Activated CD4-positive, alpha-beta T cell treated with anti-CD3 and anti-CD28 coated beads, Interleukin-2, amount 10 ng/mL, durations not matched to agents 24 days and 14 days (primary cell): Measurements from ENCODE around the gene HDAC6. TPM values are rescaled to one million over a fixed set of nuclear protein-coding genes. Genes with fewer than 3 reads are reported as not detected.
A peak's percentile ranks its signal among the peaks of the same experiment; 100 is the strongest.

ENCODE experiments used
- DNase-seq: peaks from one replicate; pipeline ENCODE4 v3.0.0; 2022
- H3K27ac Mint-ChIP-seq: one replicate; pipeline ENCODE4 v1.8.0; 2022; ENCODE audit warnings: mild to moderate bottlenecking, mixed read lengths
- H3K27me3 Mint-ChIP-seq: one replicate; pipeline ENCODE4 v1.8.0; 2022; ENCODE audit warnings: mixed read lengths
- H3K36me3 Mint-ChIP-seq: one replicate; pipeline ENCODE4 v1.8.0; 2022; ENCODE audit warnings: low read depth, mild to moderate bottlenecking, mixed read lengths
- H3K4me1 Mint-ChIP-seq: one replicate; pipeline ENCODE4 v1.8.0; 2021; ENCODE audit warnings: mixed read lengths
- H3K4me3 Mint-ChIP-seq: one replicate; pipeline ENCODE4 v1.8.0; 2022; ENCODE audit warnings: mild to moderate bottlenecking, moderate library complexity, mixed read lengths
- H3K9me3 Mint-ChIP-seq: one replicate; pipeline ENCODE4 v1.8.0; 2021; ENCODE audit warnings: mixed read lengths
- intact Hi-C: fragments of 100-400 bp; cut with micrococcal nuclease; formaldehyde crosslinking; loops from one replicate; pipeline ENCODE4 v1.15.1; 2023
- total RNA-seq: library from RNA; stranded (reverse); gene quantifications from 2 replicates; pipeline ENCODE4 v1.2.3, GENCODE V29; 2022

The HDAC6 gene
- total RNA-seq, 1 donor from 2014 or later, result 55.2 TPM

DNA sequence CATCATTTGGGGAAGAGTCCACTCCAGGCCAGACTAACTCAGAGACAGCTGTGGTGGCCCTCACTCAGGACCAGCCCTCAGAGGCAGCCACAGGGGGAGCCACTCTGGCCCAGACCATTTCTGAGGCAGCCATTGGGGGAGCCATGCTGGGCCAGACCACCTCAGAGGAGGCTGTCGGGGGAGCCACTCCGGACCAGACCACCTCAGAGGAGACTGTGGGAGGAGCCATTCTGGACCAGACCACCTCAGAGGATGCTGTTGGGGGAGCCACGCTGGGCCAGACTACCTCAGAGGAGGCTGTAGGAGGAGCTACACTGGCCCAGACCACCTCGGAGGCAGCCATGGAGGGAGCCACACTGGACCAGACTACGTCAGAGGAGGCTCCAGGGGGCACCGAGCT lies 21.2 kb downstream of the HDAC6 start:
- Mint-ChIP-seq H3K27ac (no peak overlapping the region), H3K27me3 (peaks cover 6% of the 10 kb centered on the region), H3K9me3 (no peaks in the 10 kb centered on the region), H3K4me3 (no peak overlapping the region), H3K4me1 (no peaks in the 10 kb centered on the region), H3K36me3 (peaks cover 4% of the 10 kb centered on the region)
- intact Hi-C loops, result no loop called here
- DNase-seq, result no peak

DNA sequence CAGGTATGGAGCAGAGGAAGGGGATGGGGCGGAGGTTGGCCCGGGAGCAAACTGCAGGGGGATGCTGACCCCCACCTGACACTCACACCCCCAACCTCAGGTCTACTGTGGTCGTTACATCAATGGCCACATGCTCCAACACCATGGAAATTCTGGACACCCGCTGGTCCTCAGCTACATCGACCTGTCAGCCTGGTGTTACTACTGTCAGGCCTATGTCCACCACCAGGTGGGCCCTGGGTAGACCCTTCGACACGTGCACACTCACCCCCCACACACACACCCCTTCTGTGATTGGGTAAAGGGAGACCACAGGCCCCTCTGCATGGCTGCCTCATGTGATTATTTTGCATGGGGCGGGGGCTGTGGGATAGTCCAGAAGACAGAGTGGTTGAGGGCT lies 22.2 kb downstream of the HDAC6 start:
- H3K27me3 Mint-ChIP-seq, result peaks cover 14% of the 10 kb centered on the region
- no peak for DNase-seq
- no peaks in the 10 kb centered on the region for H3K4me1 Mint-ChIP-seq
- intact Hi-C loops, result no loop called here
- H3K36me3 Mint-ChIP-seq, result peaks cover 4% of the 10 kb centered on the region
- no peaks in the 10 kb centered on the region for H3K9me3 Mint-ChIP-seq
- no peak overlapping the region for H3K27ac Mint-ChIP-seq
- H3K4me3 Mint-ChIP-seq, result no peak overlapping the region

DNA sequence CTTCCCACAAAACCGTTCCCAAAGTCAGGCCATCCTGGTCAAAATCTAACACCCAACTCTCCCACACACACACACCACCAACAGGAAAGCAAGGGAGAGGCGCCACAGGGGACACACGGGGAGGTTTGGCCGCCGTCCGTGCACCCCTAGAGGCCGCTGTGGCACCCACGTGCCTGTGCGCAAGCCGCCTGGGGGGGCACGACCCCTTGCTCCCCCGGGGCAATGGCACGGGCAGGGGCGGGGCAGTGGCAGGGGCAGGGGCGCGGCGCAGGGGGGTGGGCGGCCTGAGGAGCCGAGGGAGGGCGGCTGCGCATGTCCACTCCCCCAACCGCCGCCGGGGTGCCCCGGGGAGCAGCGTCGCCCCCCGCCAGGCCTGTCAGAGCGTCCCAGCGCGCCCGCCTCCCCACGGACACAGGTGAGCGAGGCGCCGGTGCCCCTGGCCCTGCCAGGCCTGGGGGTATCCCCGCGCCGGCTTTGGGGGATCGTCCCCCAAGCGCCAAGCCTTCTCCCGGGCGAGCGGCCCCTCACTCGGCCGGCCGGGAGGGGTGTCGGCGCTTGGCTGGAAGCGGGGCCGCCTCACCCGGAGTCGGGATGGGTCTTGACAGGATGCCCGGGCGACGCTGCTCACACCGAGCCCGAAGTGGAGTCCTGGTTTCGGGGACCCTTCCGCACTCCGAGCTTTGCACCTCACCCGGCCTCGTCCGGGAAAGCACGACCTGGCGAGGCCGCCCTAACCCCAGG lies 24.4 kb downstream of the HDAC6 start, which contains the start of gene ERAS:
ERAS (plus strand) TSS at position 379 of the 741 bp plus-strand sequence. CDS start 2,611 bp downstream, outside the sequence.
- peak within 1 kb of the TSS; percentile 58 for H3K27ac Mint-ChIP-seq
- peaks cover 25% of the 10 kb centered on the region for H3K27me3 Mint-ChIP-seq
- intact Hi-C loops, result no loop called here
- no peaks in the 10 kb centered on the region for H3K4me1 Mint-ChIP-seq
- no peak for DNase-seq
- H3K9me3 Mint-ChIP-seq, result no peaks in the 10 kb centered on the region
- peaks cover 4% of the 10 kb centered on the region for H3K36me3 Mint-ChIP-seq
- H3K4me3 Mint-ChIP-seq, result no peak within 1 kb of the TSS

DNA sequence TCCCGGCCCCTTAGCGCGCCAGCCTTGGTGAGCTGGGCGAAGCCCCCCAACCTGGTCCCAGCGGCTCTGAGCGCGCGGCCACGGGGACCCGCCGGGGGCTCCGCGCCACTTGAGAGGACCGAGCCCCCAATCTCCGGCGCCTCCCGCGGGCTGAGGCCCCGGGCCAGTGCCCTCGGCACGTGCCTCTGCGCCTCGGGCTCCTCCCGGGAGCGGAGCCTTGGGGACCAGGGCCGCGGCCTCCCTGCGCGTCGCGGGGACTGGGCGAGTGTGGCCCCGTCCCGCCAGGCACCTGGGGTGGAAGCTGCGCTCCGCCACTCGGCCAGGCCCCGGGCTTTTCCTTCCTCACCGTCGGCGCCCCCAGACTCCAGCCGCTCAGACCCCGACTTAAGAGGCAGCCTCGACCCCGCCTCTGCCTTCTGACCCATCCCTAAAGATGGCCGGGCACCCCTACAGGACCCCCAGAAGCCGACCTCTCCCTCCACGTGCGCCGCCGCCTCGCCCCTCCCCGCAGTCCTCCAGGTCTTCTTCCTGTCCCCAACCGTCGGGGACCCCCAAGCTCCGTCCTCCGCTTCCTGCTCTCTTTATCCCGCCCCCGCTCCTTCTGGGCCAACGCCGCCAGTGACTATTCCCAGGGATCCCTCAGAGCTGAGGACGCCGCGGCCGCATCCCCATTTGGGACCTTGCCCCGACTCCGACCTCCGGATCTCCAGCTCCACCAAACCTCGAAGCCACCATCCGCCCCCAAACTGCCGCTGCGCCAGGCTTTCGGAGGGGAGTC lies 25.2 kb downstream of the HDAC6 start:
- DNase-seq, result no peak
- Mint-ChIP-seq H3K27me3 (peaks cover 25% of the 10 kb centered on the region), H3K4me1 (no peaks in the 10 kb centered on the region), H3K4me3 (no peak overlapping the region), H3K27ac (peak overlapping the region; percentile 58), H3K9me3 (no peaks in the 10 kb centered on the region), H3K36me3 (peaks cover 4% of the 10 kb centered on the region)
- intact Hi-C loops, result no loop called here

DNA sequence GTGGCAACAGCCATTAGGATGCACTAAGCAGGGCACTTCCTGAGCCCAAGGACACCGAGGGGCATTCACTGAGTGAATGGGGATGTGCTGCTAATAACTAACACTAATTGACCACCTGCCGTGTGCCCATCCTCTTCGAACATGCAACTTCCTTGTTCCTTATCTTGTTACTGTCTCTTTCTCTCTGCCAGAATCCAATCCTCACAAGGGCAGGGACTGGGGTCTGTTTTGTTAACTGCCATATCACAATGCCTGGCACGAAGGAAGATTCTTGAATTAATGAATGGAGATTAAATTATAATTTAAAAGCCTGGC lies 25.7 kb downstream of the HDAC6 start:
- no peak overlapping the region for H3K4me3 Mint-ChIP-seq
- peaks cover 27% of the 10 kb centered on the region for H3K27me3 Mint-ChIP-seq
- no peaks in the 10 kb centered on the region for H3K9me3 Mint-ChIP-seq
- no peak for DNase-seq
- H3K4me1 Mint-ChIP-seq, result no peaks in the 10 kb centered on the region
- H3K36me3 Mint-ChIP-seq, result peaks cover 4% of the 10 kb centered on the region
- no peak overlapping the region for H3K27ac Mint-ChIP-seq
- intact Hi-C loops, result no loop called here

DNA sequence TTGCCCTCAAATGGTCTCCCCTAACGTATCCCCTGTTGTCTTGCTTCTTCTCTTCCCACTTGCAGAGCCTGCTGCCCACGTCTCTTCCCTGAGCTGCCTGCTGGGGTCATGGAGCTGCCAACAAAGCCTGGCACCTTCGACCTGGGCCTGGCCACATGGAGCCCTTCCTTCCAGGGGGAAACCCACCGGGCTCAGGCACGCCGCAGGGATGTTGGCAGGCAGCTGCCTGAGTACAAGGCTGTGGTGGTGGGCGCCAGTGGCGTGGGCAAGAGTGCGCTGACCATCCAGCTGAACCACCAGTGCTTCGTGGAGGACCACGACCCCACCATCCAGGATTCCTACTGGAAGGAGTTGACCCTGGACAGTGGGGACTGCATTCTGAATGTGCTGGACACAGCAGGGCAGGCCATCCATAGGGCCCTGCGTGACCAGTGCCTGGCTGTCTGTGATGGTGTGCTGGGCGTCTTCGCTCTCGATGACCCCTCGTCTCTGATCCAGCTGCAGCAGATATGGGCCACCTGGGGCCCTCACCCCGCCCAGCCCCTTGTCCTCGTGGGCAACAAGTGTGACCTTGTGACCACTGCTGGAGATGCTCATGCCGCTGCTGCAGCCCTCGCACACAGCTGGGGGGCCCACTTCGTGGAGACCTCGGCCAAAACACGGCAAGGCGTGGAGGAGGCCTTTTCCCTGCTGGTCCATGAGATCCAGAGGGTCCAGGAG lies 27.3 kb downstream of the HDAC6 start:
- Mint-ChIP-seq H3K27ac (no peak overlapping the region), H3K36me3 (peaks cover 2% of the 10 kb centered on the region), H3K27me3 (peaks cover 43% of the 10 kb centered on the region), H3K4me3 (no peak overlapping the region), H3K9me3 (no peaks in the 10 kb centered on the region), H3K4me1 (peaks cover 3% of the 10 kb centered on the region)
- intact Hi-C loops, result no loop called here
- no peak for DNase-seq

DNA sequence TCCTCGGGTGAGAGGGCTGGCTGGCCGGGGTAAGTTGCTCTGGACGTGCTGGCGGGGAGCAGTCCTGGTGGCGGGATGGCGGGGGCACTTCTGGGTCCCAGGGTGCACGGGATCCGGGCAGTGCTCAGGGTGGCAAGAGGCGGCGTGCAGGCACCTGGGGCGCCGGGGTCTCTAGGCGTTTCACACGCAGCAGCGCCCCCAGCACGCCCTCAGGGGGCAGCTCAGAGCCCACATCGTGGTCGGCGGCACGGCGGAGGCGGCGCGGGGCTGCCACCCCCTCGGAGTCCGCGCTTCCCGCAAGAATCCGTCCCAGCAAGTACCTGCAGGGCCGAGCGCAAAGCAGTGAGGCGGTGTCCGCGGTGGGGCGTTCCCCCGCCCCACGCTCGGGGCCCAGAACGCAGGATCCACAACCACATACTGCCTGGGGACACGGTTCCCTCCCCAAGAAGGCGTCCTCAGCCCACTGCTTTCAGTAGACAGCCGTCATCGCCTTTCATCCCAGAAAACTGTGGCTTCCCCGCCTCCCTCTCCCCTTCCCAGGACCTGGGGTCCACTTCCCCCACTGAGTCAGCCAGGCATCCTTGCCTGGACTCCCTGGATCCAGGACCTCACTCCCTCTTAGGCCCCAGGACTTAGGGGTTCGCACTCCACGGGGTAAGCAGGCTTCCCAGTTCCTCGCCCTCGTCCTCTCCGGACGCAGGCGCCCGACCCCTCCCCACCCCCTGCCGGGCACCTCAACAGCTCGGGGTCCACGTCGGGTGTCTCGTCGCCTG lies 29.5 kb downstream of the HDAC6 start:
- no peak overlapping the region for H3K27ac Mint-ChIP-seq
- peaks cover 11% of the 10 kb centered on the region for H3K4me1 Mint-ChIP-seq
- no peaks in the 10 kb centered on the region for H3K9me3 Mint-ChIP-seq
- peaks cover 58% of the 10 kb centered on the region for H3K27me3 Mint-ChIP-seq
- no peak overlapping the region for H3K4me3 Mint-ChIP-seq
- no peak for DNase-seq
- H3K36me3 Mint-ChIP-seq, result peaks cover 2% of the 10 kb centered on the region
- intact Hi-C loops, result no loop called here

DNA sequence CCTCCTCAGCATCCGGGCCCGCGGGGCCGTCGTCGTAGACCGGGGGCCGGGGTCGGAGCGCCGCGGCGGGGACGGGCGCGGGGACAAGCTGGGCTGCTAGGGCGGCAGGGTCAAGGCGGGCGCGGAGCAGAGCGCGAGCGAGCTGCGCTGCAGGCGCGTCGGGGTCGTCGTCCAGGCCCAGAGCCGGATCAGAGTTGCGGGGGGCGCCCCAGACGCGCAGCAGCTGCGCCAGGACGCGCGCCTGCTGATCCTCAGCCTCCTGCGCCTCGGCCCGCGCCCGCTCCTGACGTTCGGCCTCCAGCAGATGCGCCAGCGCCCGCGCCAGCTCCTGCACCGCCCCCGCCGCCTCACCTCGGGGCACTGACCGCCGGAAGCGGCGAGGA lies 30.0 kb downstream of the HDAC6 start:
- no peak for DNase-seq
- H3K27ac Mint-ChIP-seq, result no peak overlapping the region
- intact Hi-C loops, result no loop called here
- peaks cover 11% of the 10 kb centered on the region for H3K4me1 Mint-ChIP-seq
- no peak overlapping the region for H3K4me3 Mint-ChIP-seq
- no peaks in the 10 kb centered on the region for H3K9me3 Mint-ChIP-seq
- peaks cover 62% of the 10 kb centered on the region for H3K27me3 Mint-ChIP-seq
- peaks cover 2% of the 10 kb centered on the region for H3K36me3 Mint-ChIP-seq

DNA sequence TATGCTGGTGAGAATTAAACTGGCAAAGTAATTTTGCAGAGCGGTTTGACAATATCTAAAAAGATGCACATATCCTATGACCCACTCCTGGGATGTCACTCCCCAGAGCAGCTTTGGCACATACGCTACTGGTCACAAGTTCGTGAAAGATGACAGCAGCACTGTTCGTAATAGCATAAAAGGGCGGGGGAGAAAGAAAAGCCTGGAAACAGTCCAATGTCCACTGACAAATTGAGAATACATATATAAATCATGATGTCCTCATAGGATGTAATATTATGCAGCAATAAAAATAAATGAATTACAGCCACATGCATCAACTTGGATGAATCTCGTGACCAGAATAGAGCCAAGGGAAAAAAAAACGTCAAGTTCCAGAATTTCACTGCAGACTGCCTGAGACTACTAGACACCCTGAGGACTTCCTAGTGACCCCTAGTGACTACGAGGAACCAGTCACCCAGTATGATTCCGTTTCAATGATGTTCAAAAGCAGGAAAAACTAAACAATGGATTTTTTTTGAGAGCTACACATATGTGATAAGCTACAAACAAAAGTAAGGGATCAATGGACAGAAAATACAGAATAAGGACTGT lies 31.8 kb downstream of the HDAC6 start:
- intact Hi-C loops, result no loop called here
- peak overlapping the region; percentile 34 for H3K4me3 Mint-ChIP-seq
- H3K9me3 Mint-ChIP-seq, result no peaks in the 10 kb centered on the region

DNA sequence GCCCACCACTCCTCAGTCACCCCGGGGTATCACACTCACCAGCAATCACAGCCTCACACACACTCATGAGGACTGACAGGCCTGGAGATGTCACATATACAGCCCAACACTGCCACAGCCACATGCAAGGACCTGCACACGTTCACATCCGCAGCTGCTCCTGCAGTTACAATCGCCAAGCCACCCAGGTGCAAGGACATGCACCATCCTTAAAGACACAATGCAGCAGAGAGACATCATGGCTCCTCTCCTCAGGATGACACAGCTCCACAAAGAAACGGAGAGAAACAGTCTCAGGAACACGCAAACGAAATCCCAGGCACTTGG lies 32.5 kb downstream of the HDAC6 start:
- Mint-ChIP-seq H3K4me3 (peak overlapping the region; percentile 84), H3K4me1 (peaks cover 11% of the 10 kb centered on the region), H3K27me3 (peaks cover 48% of the 10 kb centered on the region), H3K36me3 (no peaks in the 10 kb centered on the region), H3K27ac (no peak overlapping the region), H3K9me3 (no peaks in the 10 kb centered on the region)
- no peak for DNase-seq
- intact Hi-C loops, result no loop called here

More for the DNA sequence above, 31.8 kb downstream of the HDAC6 start:
- H3K27ac Mint-ChIP-seq, result no peak overlapping the region
- no peak for DNase-seq
- no peaks in the 10 kb centered on the region for H3K36me3 Mint-ChIP-seq
- H3K4me1 Mint-ChIP-seq, result peaks cover 11% of the 10 kb centered on the region
- peaks cover 51% of the 10 kb centered on the region for H3K27me3 Mint-ChIP-seq

DNA sequence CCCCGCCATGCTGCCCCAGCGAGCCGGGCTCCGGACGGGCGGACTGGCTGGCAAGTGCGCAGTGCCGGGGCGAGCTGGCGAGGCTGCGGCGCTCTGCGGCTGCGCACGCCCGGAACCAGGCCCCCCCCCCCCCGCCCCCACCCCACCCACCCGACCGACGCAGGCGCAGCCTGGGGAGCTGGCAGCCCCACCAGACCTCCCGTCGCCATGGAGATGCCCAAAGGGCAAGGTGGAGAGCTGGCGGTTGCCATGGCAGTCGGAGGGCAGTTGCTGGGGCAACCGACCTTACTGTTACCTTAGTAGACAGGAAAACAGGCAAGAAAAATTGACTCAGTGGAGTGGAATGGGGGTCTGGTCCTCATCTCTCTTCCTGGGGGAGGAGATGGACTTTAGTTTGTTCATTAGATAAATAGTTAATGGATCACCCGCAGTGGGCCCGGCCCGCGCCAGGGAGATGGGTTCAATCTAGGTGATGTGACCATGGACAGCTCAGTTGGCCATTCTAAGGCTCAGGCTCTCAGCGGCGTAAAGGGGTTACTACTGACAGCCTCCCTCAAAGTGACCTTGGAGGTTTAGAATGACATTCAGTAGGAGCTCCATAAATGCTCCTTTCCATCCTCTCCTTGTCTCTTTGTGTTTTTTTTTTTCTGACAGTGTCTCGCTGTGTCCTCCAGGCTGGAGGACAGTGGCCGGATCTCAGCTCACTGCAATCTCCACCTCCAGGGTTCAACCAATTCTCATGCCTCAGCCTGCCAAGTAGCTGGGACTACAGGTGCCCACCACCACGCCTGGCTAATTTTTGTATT lies 33.9 kb downstream of the HDAC6 start, which contains the start of gene PCSK1N:
PCSK1N (minus strand) TSS at position 87 of the 806 bp plus-strand sequence; CDS start at position 9, 78 bp downstream.
- Mint-ChIP-seq H3K4me1 (peaks cover 11% of the 10 kb centered on the region), H3K4me3 (peak within 1 kb of the TSS; percentile 84), H3K9me3 (no peaks in the 10 kb centered on the region), H3K36me3 (no peaks in the 10 kb centered on the region), H3K27me3 (peaks cover 39% of the 10 kb centered on the region), H3K27ac (peak within 1 kb of the TSS; percentile 36)
- intact Hi-C loops, result no loop called here
- peak; percentile 62 for DNase-seq

DNA sequence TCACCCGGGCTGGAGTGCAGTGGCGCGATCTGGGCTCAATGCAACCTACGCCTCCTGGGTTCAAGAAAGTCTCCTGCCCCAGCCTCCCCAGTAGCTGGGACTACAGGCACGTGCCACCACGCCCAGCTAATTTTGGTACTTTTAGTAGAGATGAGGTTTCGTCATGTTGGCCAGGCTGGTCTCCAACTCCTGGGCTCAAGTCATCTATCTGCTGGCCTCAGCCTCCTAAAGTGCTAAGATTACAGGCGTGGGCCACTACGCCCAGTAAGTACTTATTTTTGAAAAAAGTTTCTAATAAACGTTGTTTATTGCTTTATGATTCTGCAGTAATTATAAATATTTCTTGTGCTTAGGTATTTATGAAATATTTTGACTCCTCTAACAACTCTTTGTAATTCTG lies 37.8 kb downstream of the HDAC6 start:
- intact Hi-C loops, result no loop called here
- Mint-ChIP-seq H3K4me3 (no peak overlapping the region), H3K4me1 (peaks cover 2% of the 10 kb centered on the region), H3K27ac (no peak overlapping the region), H3K27me3 (peaks cover 20% of the 10 kb centered on the region), H3K36me3 (no peaks in the 10 kb centered on the region), H3K9me3 (no peaks in the 10 kb centered on the region)
- no peak for DNase-seq

DNA sequence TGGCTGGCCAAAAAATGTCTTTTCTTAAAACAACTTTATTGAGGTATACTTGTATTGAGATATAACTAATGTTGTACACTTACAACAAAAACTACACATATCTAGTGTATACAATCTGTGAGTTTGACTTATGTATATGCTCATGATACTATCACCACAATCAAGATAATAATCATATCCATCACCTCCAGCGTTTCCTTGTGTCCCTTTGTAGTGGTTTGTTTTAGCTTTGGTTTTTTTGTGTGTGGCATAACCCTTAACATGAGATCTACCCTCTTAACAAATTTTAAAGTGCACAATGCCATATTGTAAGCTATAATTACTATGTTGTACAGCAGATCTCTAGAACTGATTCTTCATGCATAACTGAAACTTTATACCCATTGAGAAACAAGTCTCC lies 47.0 kb downstream of the HDAC6 start:
- Mint-ChIP-seq H3K27me3 (peaks cover 5% of the 10 kb centered on the region), H3K36me3 (no peaks in the 10 kb centered on the region), H3K9me3 (no peaks in the 10 kb centered on the region), H3K27ac (no peak overlapping the region), H3K4me1 (peaks cover 5% of the 10 kb centered on the region), H3K4me3 (no peak overlapping the region)
- DNase-seq, result no peak
- intact Hi-C loops, result no loop called here
